ENCODE data around the gene PROM1. TPM values are rescaled to one million over a fixed set of nuclear protein-coding genes. Genes with fewer than 3 reads are reported as not detected.

PROM1 gene
- total and polyA plus RNA-seq, 4 donors, result 1.2 to 5.2 (median 3.7) TPM

DNA sequence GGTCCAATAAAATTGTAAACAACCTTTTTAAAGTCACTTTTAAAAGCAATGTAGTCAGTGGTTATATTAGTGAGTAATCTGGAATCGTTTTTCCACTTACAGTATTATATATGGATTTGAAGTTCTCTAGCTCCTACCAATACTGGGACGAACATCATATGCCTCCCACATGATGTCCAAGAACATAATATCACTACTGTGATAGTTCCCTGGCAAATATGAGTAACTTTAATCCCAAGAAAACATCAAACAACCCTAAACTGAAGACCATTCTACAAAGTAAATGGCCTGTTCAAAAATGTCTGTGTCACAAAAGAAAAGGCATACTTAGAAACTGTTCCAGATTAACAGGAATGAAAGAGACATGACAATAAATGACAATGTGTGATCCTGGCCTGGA, 67.3 kb downstream of the PROM1 start:
- no peak for DNase-seq (ENCODE audit: low spot score)
- Histone ChIP-seq H3K27me3 (ENCODE audit: control insufficient read depth in 4 of 4, insufficient read depth in 4 of 4, low read length in 3 of 4) (peaks cover 0 to 5% (median 0%) of the 10 kb centered on the region in 4 donors), H3K9ac (ENCODE audit: low read depth in 1 of 2, low read length in 2 of 2) (no peak overlapping the region), H3K9me3 (ENCODE audit: control insufficient read depth in 4 of 4, low read length in 3 of 4) (no peaks in the 10 kb centered on the region), H3K4me1 (ENCODE audit: control insufficient read depth in 4 of 4, insufficient read depth in 4 of 4, low read length in 3 of 4) (no peaks in the 10 kb centered on the region), H3K27ac (ENCODE audit: low read depth in 1 of 2, low read length in 2 of 2) (no peak overlapping the region), H3K36me3 (ENCODE audit: control insufficient read depth in 4 of 4, insufficient read depth in 3 of 4, low read depth in 1 of 4, low read length in 3 of 4) (no peaks in the 10 kb centered on the region), H3K4me3 (ENCODE audit: low read depth in 1 of 3, low read length in 3 of 3) (no peak overlapping the region)
- WGBS, result 62% methylated on average over 2 of the region's 2 CpGs
- TF ChIP-seq, protein P1, sequence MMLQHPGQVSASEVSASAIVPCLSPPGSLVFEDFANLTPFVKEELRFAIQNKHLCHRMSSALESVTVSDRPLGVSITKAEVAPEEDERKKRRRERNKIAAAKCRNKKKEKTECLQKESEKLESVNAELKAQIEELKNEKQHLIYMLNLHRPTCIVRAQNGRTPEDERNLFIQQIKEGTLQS (IDR thresholded peaks at IDR 0.05), result no peak
- TF ChIP-seq, protein P2, sequence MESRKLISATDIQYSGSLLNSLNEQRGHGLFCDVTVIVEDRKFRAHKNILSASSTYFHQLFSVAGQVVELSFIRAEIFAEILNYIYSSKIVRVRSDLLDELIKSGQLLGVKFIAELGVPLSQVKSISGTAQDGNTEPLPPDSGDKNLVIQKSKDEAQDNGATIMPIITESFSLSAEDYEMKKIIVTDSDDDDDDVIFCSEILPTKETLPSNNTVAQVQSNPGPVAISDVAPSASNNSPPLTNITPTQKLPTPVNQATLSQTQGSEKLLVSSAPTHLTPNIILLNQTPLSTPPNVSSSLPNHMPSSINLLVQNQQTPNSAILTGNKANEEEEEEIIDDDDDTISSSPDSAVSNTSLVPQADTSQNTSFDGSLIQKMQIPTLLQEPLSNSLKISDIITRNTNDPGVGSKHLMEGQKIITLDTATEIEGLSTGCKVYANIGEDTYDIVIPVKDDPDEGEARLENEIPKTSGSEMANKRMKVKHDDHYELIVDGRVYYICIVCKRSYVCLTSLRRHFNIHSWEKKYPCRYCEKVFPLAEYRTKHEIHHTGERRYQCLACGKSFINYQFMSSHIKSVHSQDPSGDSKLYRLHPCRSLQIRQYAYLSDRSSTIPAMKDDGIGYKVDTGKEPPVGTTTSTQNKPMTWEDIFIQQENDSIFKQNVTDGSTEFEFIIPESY (IDR thresholded peaks at IDR 0.05), result no peak
- TF ChIP-seq YY1 (IDR thresholded peaks at IDR 0.05), result no peak
- no peak for TF ChIP-seq NR2F2 (IDR thresholded peaks at IDR 0.05)

DNA sequence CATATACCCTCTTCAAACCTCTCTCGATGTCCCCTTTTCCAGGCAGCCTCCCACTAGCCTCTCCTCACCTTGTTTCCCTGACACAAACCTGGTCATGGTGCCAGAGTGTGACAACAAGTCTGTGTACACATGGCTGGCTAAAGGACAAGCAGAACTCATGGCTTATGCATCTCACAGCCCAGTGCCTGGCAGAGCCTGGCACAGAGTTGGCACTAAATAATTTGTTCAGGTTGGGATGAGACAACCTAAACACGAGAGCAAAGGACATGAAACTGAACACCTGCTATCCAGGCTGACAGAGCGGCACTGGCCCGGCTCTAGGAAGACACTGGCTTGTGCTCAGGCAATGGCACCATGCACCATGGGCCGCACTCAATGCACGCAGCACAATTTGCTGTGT, 72.7 kb downstream of the PROM1 start:
- Histone ChIP-seq H3K9me3 (ENCODE audit: control insufficient read depth in 4 of 4, low read length in 3 of 4) (no peaks in the 10 kb centered on the region), H3K4me1 (ENCODE audit: control insufficient read depth in 4 of 4, insufficient read depth in 4 of 4, low read length in 3 of 4) (no peaks in the 10 kb centered on the region), H3K27me3 (ENCODE audit: control insufficient read depth in 4 of 4, insufficient read depth in 4 of 4, low read length in 3 of 4) (no peaks in the 10 kb centered on the region), H3K4me3 (ENCODE audit: low read depth in 1 of 3, low read length in 3 of 3) (no peak overlapping the region), H3K9ac (ENCODE audit: low read depth in 1 of 2, low read length in 2 of 2) (no peak overlapping the region), H3K27ac (ENCODE audit: low read depth in 1 of 2, low read length in 2 of 2) (no peak overlapping the region), H3K36me3 (ENCODE audit: control insufficient read depth in 4 of 4, insufficient read depth in 3 of 4, low read depth in 1 of 4, low read length in 3 of 4) (no peaks in the 10 kb centered on the region)
- 79% methylated on average over 6 of the region's 6 CpGs for WGBS
- no peak for DNase-seq (ENCODE audit: low spot score)
- TF ChIP-seq, protein P3, sequence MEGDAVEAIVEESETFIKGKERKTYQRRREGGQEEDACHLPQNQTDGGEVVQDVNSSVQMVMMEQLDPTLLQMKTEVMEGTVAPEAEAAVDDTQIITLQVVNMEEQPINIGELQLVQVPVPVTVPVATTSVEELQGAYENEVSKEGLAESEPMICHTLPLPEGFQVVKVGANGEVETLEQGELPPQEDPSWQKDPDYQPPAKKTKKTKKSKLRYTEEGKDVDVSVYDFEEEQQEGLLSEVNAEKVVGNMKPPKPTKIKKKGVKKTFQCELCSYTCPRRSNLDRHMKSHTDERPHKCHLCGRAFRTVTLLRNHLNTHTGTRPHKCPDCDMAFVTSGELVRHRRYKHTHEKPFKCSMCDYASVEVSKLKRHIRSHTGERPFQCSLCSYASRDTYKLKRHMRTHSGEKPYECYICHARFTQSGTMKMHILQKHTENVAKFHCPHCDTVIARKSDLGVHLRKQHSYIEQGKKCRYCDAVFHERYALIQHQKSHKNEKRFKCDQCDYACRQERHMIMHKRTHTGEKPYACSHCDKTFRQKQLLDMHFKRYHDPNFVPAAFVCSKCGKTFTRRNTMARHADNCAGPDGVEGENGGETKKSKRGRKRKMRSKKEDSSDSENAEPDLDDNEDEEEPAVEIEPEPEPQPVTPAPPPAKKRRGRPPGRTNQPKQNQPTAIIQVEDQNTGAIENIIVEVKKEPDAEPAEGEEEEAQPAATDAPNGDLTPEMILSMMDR (IDR thresholded peaks at IDR 0.05; ENCODE audit: low read depth, low read length, missing input control), result no peak
- TF ChIP-seq YY1 (IDR thresholded peaks at IDR 0.05) (no peak), HNF4A (conservative IDR thresholded peaks at IDR 0.05) (no peak), FOXA1 (IDR thresholded peaks at IDR 0.05) (no peak), HNF4G (IDR thresholded peaks at IDR 0.05) (no peak), JUND (IDR thresholded peaks at IDR 0.05) (no peak), FOXA2 (IDR thresholded peaks at IDR 0.05) (no peak), RAD21 (IDR thresholded peaks at IDR 0.05) (no peak), TAF1 (conservative IDR thresholded peaks at IDR 0.05) (no peak), GABPA (IDR thresholded peaks at IDR 0.05 in 1 of 2, conservative IDR thresholded peaks at IDR 0.05 in 1 of 2) (no peak), RXRA (IDR thresholded peaks at IDR 0.05) (no peak), SP1 (IDR thresholded peaks at IDR 0.05) (no peak)
- TF ChIP-seq, protein P1 (IDR thresholded peaks at IDR 0.05), result no peak
- TF ChIP-seq, protein P4, sequence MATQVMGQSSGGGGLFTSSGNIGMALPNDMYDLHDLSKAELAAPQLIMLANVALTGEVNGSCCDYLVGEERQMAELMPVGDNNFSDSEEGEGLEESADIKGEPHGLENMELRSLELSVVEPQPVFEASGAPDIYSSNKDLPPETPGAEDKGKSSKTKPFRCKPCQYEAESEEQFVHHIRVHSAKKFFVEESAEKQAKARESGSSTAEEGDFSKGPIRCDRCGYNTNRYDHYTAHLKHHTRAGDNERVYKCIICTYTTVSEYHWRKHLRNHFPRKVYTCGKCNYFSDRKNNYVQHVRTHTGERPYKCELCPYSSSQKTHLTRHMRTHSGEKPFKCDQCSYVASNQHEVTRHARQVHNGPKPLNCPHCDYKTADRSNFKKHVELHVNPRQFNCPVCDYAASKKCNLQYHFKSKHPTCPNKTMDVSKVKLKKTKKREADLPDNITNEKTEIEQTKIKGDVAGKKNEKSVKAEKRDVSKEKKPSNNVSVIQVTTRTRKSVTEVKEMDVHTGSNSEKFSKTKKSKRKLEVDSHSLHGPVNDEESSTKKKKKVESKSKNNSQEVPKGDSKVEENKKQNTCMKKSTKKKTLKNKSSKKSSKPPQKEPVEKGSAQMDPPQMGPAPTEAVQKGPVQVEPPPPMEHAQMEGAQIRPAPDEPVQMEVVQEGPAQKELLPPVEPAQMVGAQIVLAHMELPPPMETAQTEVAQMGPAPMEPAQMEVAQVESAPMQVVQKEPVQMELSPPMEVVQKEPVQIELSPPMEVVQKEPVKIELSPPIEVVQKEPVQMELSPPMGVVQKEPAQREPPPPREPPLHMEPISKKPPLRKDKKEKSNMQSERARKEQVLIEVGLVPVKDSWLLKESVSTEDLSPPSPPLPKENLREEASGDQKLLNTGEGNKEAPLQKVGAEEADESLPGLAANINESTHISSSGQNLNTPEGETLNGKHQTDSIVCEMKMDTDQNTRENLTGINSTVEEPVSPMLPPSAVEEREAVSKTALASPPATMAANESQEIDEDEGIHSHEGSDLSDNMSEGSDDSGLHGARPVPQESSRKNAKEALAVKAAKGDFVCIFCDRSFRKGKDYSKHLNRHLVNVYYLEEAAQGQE (IDR thresholded peaks at IDR 0.05), result no peak
- TF ChIP-seq, protein P2 (IDR thresholded peaks at IDR 0.05), result no peak
